DOHH2 (cell line): Measurements from ENCODE around the gene TMEM187.

ENCODE experiments used
- H3F3A ChIP-seq: fragments of 200-600 bp; sonication (generic), shearing (Covaris generic); 2 replicates; pipeline ENCODE4 v1.6.0; 2016; ENCODE audit warnings: antibody characterized with exemption, mild to moderate bottlenecking; ENCODE audit not compliant: control insufficient read depth, insufficient read depth
- H3K27ac ChIP-seq: fragments of 200-600 bp; sonication (generic); 2 replicates; pipeline ENCODE4 v1.5.1; 2014; ENCODE audit warnings: low read depth, mild to moderate bottlenecking, low read length, moderate library complexity
- H3K27me3 ChIP-seq: fragments of 200-600 bp; sonication (generic); 2 replicates; pipeline ENCODE4 v1.6.1; 2014; ENCODE audit warnings: mild to moderate bottlenecking, low read length, mixed read lengths; ENCODE audit not compliant: control insufficient read depth
- H3K36me3 ChIP-seq: fragments of 200-600 bp; sonication (generic); 2 replicates; pipeline ENCODE4 v1.6.1; 2014; ENCODE audit warnings: mild to moderate bottlenecking, low read length, moderate library complexity, mixed read lengths; ENCODE audit not compliant: control insufficient read depth
- H3K4me1 ChIP-seq: fragments of 200-600 bp; sonication (generic); 2 replicates; pipeline ENCODE4 v1.6.1; 2014; ENCODE audit warnings: mild to moderate bottlenecking, low read length, mixed read lengths; ENCODE audit not compliant: control insufficient read depth
- H3K4me2 ChIP-seq: fragments of 200-600 bp; sonication (generic); 2 replicates; pipeline ENCODE4 v1.6.0; 2014; ENCODE audit warnings: mild to moderate bottlenecking, low read length, moderate library complexity
- H3K4me3 ChIP-seq: fragments of 200-600 bp; sonication (generic); 2 replicates; pipeline ENCODE4 v1.5.1; 2014; ENCODE audit warnings: mild to moderate bottlenecking, low read length, mixed read lengths
- H3K79me2 ChIP-seq: fragments of 200-600 bp; sonication (generic); 2 replicates; pipeline ENCODE4 v1.6.1; 2014; ENCODE audit warnings: mild to moderate bottlenecking, low read length, mixed read lengths; ENCODE audit not compliant: control insufficient read depth
- H3K9me2 ChIP-seq: fragments of 200-600 bp; sonication (generic); replicated peaks from 2 replicates; pipeline ENCODE4 v1.6.1; 2014; ENCODE audit warnings: mild to moderate bottlenecking, low read length, mixed read lengths; ENCODE audit not compliant: control insufficient read depth
- H3K9me3 ChIP-seq: fragments of 200-600 bp; sonication (generic); 2 replicates; pipeline ENCODE4 v1.6.1; 2014; ENCODE audit warnings: antibody characterized with exemption, low read length, mixed read lengths; ENCODE audit not compliant: control insufficient read depth, insufficient read depth
- H4K20me1 ChIP-seq: fragments of 200-600 bp; sonication (generic); 2 replicates; pipeline ENCODE4 v1.6.0; 2014; ENCODE audit warnings: low read depth, mild to moderate bottlenecking, antibody characterized with exemption, low read length, moderate library complexity; ENCODE audit not compliant: control insufficient read depth, insufficient read depth
- CTCF ChIP-seq: fragments of 200-600 bp; sonication (generic); IDR thresholded peaks from one replicate; pipeline ENCODE4 v1.5.1; 2014; ENCODE audit warnings: antibody characterized with exemption, mild to moderate bottlenecking, low read depth, low read length; ENCODE audit not compliant: poor library complexity, severe bottlenecking
- EZH2phosphoT487 ChIP-seq: fragments of 200-600 bp; sonication (generic); IDR thresholded peaks from 2 replicates; pipeline ENCODE4 v1.6.1; 2017; ENCODE audit warnings: borderline replicate concordance, mild to moderate bottlenecking, antibody characterized with exemption, low read length, moderate library complexity, mixed read lengths

Gene TMEM187

GRCh38 chrX:154030266-154030665 is 57.7 kb downstream of the TMEM187 start:
- Histone ChIP-seq H3K4me1 (no peaks in the 10 kb centered on the region), H3K9me2 (no peaks in the 10 kb centered on the region), H3K36me3 (peaks cover 3% of the 10 kb centered on the region), H3F3A (no peaks in the 10 kb centered on the region), H3K27ac (no peak overlapping the region), H3K9me3 (no peaks in the 10 kb centered on the region), H3K79me2 (peaks cover 7% of the 10 kb centered on the region), H3K4me3 (no peak overlapping the region), H3K27me3 (no peaks in the 10 kb centered on the region), H4K20me1 (no peaks in the 10 kb centered on the region), H3K4me2 (no peak overlapping the region)
- no peak for TF ChIP-seq EZH2phosphoT487
- TF ChIP-seq CTCF: no peak

DNA sequence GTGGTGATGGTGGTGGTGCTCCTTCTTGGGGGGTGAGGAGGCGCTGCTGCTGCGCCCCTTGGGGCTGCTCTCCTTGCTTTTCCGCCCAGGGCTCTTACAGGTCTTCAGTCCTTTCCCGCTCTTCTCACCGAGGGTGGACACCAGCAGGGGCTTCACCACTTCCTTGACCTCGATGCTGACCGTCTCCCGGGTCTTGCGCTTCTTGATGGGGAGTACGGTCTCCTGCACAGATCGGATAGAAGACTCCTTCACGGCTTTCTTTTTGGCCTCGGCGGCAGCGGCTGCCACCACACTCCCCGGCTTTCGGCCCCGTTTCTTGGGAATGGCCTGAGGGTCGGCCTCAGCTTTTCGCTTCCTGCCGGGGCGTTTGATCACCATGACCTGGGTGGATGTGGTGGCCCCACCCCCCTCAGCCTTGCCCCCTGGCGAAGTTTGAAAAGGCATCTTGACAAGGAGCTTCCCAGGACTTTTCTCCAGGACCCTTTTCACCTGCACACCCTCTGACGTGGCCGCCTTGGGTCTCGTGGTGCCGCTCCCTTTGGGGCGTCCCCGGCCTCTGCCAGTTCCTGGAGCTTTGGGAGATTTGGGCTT is 58.3 kb downstream of the TMEM187 start:
- H3K27me3 ChIP-seq: no peaks in the 10 kb centered on the region
- H3K9me2 ChIP-seq: no peaks in the 10 kb centered on the region
- peaks cover 7% of the 10 kb centered on the region for H3K79me2 ChIP-seq
- no peaks in the 10 kb centered on the region for H3K9me3 ChIP-seq
- no peak overlapping the region for H3K4me2 ChIP-seq
- H3K36me3 ChIP-seq: peaks cover 3% of the 10 kb centered on the region
- H3F3A ChIP-seq: no peaks in the 10 kb centered on the region
- H4K20me1 ChIP-seq: no peaks in the 10 kb centered on the region
- TF ChIP-seq EZH2phosphoT487 (no peak), CTCF (no peak)
- no peak overlapping the region for H3K4me3 ChIP-seq
- no peaks in the 10 kb centered on the region for H3K4me1 ChIP-seq
- no peak overlapping the region for H3K27ac ChIP-seq

GRCh38 chrX:154032160-154032559 is 59.6 kb downstream of the TMEM187 start:
- no peaks in the 10 kb centered on the region for H4K20me1 ChIP-seq
- no peaks in the 10 kb centered on the region for H3K27me3 ChIP-seq
- no peaks in the 10 kb centered on the region for H3K4me1 ChIP-seq
- TF ChIP-seq CTCF (no peak), EZH2phosphoT487 (no peak)
- no peaks in the 10 kb centered on the region for H3F3A ChIP-seq
- H3K4me3 ChIP-seq: no peak overlapping the region
- H3K36me3 ChIP-seq: peaks cover 3% of the 10 kb centered on the region
- H3K79me2 ChIP-seq: peaks cover 7% of the 10 kb centered on the region
- no peak overlapping the region for H3K4me2 ChIP-seq
- no peak overlapping the region for H3K27ac ChIP-seq
- no peaks in the 10 kb centered on the region for H3K9me2 ChIP-seq
- no peaks in the 10 kb centered on the region for H3K9me3 ChIP-seq

- TF ChIP-seq CTCF (no peak), EZH2phosphoT487 (no peak)
- Histone ChIP-seq H3K79me2 (peaks cover 10% of the 10 kb centered on the region), H3K27me3 (no peaks in the 10 kb centered on the region), H3K36me3 (peaks cover 3% of the 10 kb centered on the region), H3K9me2 (no peaks in the 10 kb centered on the region), H3K4me1 (no peaks in the 10 kb centered on the region), H3K4me3 (no peak overlapping the region), H3K9me3 (no peaks in the 10 kb centered on the region), H3F3A (no peaks in the 10 kb centered on the region), H3K4me2 (no peak overlapping the region), H3K27ac (no peak overlapping the region), H4K20me1 (no peaks in the 10 kb centered on the region)
Measured at GRCh38 chrX:154032653-154033052, 60.1 kb downstream of the TMEM187 start.
